B cell (primary cell): Measurements from ENCODE around the gene TET3. TPM values are rescaled to one million over a fixed set of nuclear protein-coding genes. Genes with fewer than 3 reads are reported as not detected.

Experiments
- ATAC-seq: fragments of 200-7000 bp; cut with Tn5 transposase; one replicate; pipeline ENCODE4 v1.10.0; 2021; ENCODE audit warnings: low read depth, mild to moderate bottlenecking, moderate number of reproducible peaks, moderate library complexity
- CTCF ChIA-PET: fragments of 350-600 bp; sonication (Branson Sonifier 250); formaldehyde crosslinking; loops from one replicate; lab custom pipeline; 2021; ENCODE audit warnings: antibody characterized with exemption, inconsistent platforms; lab: Charles Lee
- POLR2A ChIA-PET: fragments of 350-600 bp; sonication (Branson Sonifier 250); formaldehyde crosslinking; loops from one replicate; lab custom pipeline; 2021; ENCODE audit warnings: antibody characterized with exemption; lab: Charles Lee
- DNase-seq: peaks from one replicate; pipeline ENCODE4 v3.0.0; 2013
- H2AFZ ChIP-seq: 2 replicates; pipeline ENCODE4 v1.6.1; 2012; ENCODE audit warnings: mild to moderate bottlenecking, low read depth, low read length; ENCODE audit not compliant: insufficient read depth, poor library complexity, severe bottlenecking
- H3K27ac ChIP-seq, 2 donors: 1 replicate in 1 of 2; 2 replicates in 1 of 2; pipeline ENCODE4 v1.5.1; 2012 to 2013; ENCODE audit warnings: low read length in 2 of 2, mild to moderate bottlenecking in 2 of 2, moderate library complexity in 1 of 2
- H3K27me3 ChIP-seq, 4 experiments: fragments of 200-600 bp in 1 of 4; sonication (generic) in 1 of 4; replicated peaks in 1 of 4; 1 replicate in 2 of 4; 2 replicates in 2 of 4; pipeline versions ENCODE4 v1.6.1 to v1.7.0; 2013 to 2016; ENCODE audit warnings: low read length in 3 of 4, mild to moderate bottlenecking in 2 of 4, mixed read lengths in 1 of 4, moderate library complexity in 1 of 4; ENCODE audit not compliant: insufficient read depth in 4 of 4, control insufficient read depth in 3 of 4; ENCODE audit errors: control extremely low read depth in 1 of 4
- H3K36me3 ChIP-seq, 2 experiments: replicated peaks in 1 of 2; 1 replicate in 1 of 2; 2 replicates in 1 of 2; pipeline versions ENCODE4 v1.6.1 to v1.7.1; 2013; ENCODE audit warnings: low read length in 1 of 2; ENCODE audit not compliant: insufficient read depth in 2 of 2, control insufficient read depth in 1 of 2; ENCODE audit errors: control extremely low read depth in 1 of 2, extremely low read depth in 1 of 2
- H3K4me1 ChIP-seq, 2 donors: fragments of 200-600 bp in 1 of 2; sonication (generic) in 1 of 2; 1 replicate in 1 of 2; 2 replicates in 1 of 2; pipeline versions ENCODE4 v1.5.1 to v1.6.1; 2013 to 2017; ENCODE audit warnings: low read length in 2 of 2; ENCODE audit not compliant: control insufficient read depth in 2 of 2, insufficient read depth in 2 of 2
- H3K4me2 ChIP-seq: replicated peaks from 2 replicates; pipeline ENCODE3; 2012; ENCODE audit warnings: mild to moderate bottlenecking, low read depth, low read length; ENCODE audit not compliant: poor library complexity, severe bottlenecking
- H3K4me3 ChIP-seq, 5 experiments: fragments of 200-600 bp in 1 of 5; sonication (generic) in 1 of 5; 1 replicate in 3 of 5; 2 replicates in 2 of 5; pipeline versions ENCODE4 v1.5.1 to v1.7.0; 2011 to 2016; ENCODE audit warnings: low read length in 4 of 5, mild to moderate bottlenecking in 4 of 5, low read depth in 2 of 5, control low read depth in 1 of 5, moderate library complexity in 1 of 5; ENCODE audit not compliant: insufficient read depth in 1 of 5; ENCODE audit errors: control extremely low read depth in 1 of 5, extremely low read depth in 1 of 5
- H3K79me2 ChIP-seq: fragments of 200-600 bp; sonication (generic); one replicate; pipeline ENCODE4 v1.6.0; 2016; ENCODE audit warnings: low read length; ENCODE audit not compliant: control insufficient read depth, insufficient read depth
- H3K9ac ChIP-seq: fragments of 200-600 bp; sonication (generic); 2 replicates; pipeline ENCODE4 v1.6.1; 2017; ENCODE audit warnings: mild to moderate bottlenecking, low read length, moderate library complexity
- H3K9me3 ChIP-seq, 3 donors: one replicate each; pipeline versions ENCODE4 v1.6.1 to v1.7.1; 2013; ENCODE audit warnings: low read length in 2 of 3; ENCODE audit not compliant: control insufficient read depth in 2 of 3, insufficient read depth in 1 of 3; ENCODE audit errors: control extremely low read depth in 1 of 3
- H4K20me1 ChIP-seq: 2 replicates; pipeline ENCODE4 v1.6.0; 2012; ENCODE audit warnings: mild to moderate bottlenecking, low read length; ENCODE audit not compliant: insufficient read depth, control insufficient read depth, poor library complexity, severe bottlenecking
- H3K27ac Mint-ChIP-seq: one replicate; pipeline ENCODE4 v1.8.0; 2021; ENCODE audit warnings: mixed read lengths
- H3K27me3 Mint-ChIP-seq: one replicate; pipeline ENCODE4 v1.8.0; 2021; ENCODE audit warnings: mixed read lengths
- H3K4me1 Mint-ChIP-seq: one replicate; pipeline ENCODE4 v1.8.0; 2021; ENCODE audit warnings: mixed read lengths
- H3K4me3 Mint-ChIP-seq: one replicate; pipeline ENCODE4 v1.8.0; 2021; ENCODE audit warnings: mixed read lengths
- H3K9me3 Mint-ChIP-seq: one replicate; pipeline ENCODE4 v1.8.0; 2022; ENCODE audit warnings: mixed read lengths; ENCODE audit not compliant: insufficient read depth
- CTCF ChIP-seq: fragments of 200-600 bp; IDR thresholded peaks from one replicate; pipeline ENCODE4 v1.8.0; 2022; ENCODE audit warnings: antibody characterized with exemption, mild to moderate bottlenecking
- EZH2 ChIP-seq: IDR thresholded peaks from 2 replicates; pipeline ENCODE4 v1.6.1; 2012; ENCODE audit warnings: borderline replicate concordance, low read depth, mild to moderate bottlenecking, moderate library complexity, low read length; ENCODE audit not compliant: insufficient read depth, poor library complexity, severe bottlenecking
- WGBS: methylation state at CpG from one replicate; pipeline ENCODE4 v1.1.5; 2013; ENCODE audit warnings: missing lambda C conversion rate; ENCODE audit not compliant: insufficient coverage; 5-methylcytosine and 5-hydroxymethylcytosine counted together
- intact Hi-C: fragments of 100-400 bp; cut with micrococcal nuclease; formaldehyde crosslinking; loops from one replicate; pipeline ENCODE4 v1.10.0; 2022
- polyA plus RNA-seq: library from polyadenylated mRNA; depleted of rRNA; stranded (reverse); fragments of >200 nt; gene quantifications from 2 replicates; pipeline ENCODE4 v1.2.3, GENCODE V29; 2012
- total RNA-seq, 2 donors: library from RNA; stranded (reverse); fragments of 120-200 nt in 1 of 2; gene quantifications; 1 replicate in 1 of 2; 2 replicates in 1 of 2; pipeline versions ENCODE4 v1.2.3 to v1.2.4, GENCODE V29; 2013 to 2022

Gene TET3
- total and polyA plus RNA-seq, 2 donors (not counting 1 experiment from before 2014, with no cell fraction given): 4.7 to 43.9 TPM

GRCh38 chr2:74024216-74024615, 39.5 kb downstream of the TET3 start:
- Histone ChIP-seq H3K27ac (no peak overlapping the region), H3K79me2 (peaks cover 98% of the 10 kb centered on the region), H4K20me1 (peaks cover 59% of the 10 kb centered on the region), H3K36me3 (no peaks in the 10 kb centered on the region), H3K4me3 (no peak overlapping the region), H2AFZ (no peak overlapping the region), H3K4me1 (peaks cover 42 to 43% of the 10 kb centered on the region in 2 donors), H3K9me3 (peaks cover 0 to 4% (median 0%) of the 10 kb centered on the region in 3 donors), H3K9ac (no peak overlapping the region), H3K27me3 (no peaks in the 10 kb centered on the region), H3K4me2 (peak overlapping the region; percentile 6)
- DNase-seq (no peak), ATAC-seq (no peak)
- Mint-ChIP-seq H3K27me3 (no peaks in the 10 kb centered on the region), H3K4me1 (peaks cover 57% of the 10 kb centered on the region), H3K4me3 (no peak overlapping the region), H3K27ac (no peak overlapping the region), H3K9me3 (no peaks in the 10 kb centered on the region)
- TF ChIP-seq CTCF (no peak), EZH2 (no peak)
- intact Hi-C loops: no loop called here
- CTCF ChIA-PET: no interaction called here
- POLR2A ChIA-PET: no interaction called here
- 80% methylated on average over 1 of the region's 4 CpGs for WGBS

GRCh38 chr2:74025971-74026612, 41.4 kb downstream of the TET3 start:
- Histone ChIP-seq H3K9ac (peak overlapping the region; percentile 34), H3K4me2 (peak overlapping the region; percentile 61), H2AFZ (no peak overlapping the region), H3K4me3 (no peak overlapping the region), H3K9me3 (peaks cover 0 to 4% (median 0%) of the 10 kb centered on the region in 3 donors), H3K79me2 (peaks cover 98% of the 10 kb centered on the region), H3K36me3 (no peaks in the 10 kb centered on the region), H3K27ac (peak overlapping the region; percentile 43 to 68), H3K27me3 (no peaks in the 10 kb centered on the region), H4K20me1 (peaks cover 53% of the 10 kb centered on the region), H3K4me1 (peaks cover 30 to 45% of the 10 kb centered on the region in 2 donors)
- 83% methylated on average over 1 of the region's 6 CpGs for WGBS
- DNase-seq: peak; percentile 37
- ChIA-PET POLR2A (interaction anchor here (0.6 kb wide), 1 partner anchor 101 kb away, joined by 3 read pairs; no protein-coding TSS in a partner anchor), CTCF (interaction anchor here (0.6 to 1.0 kb wide), 2 partner anchors 13 to 25 kb away, joined by 3 to 7 read pairs; no protein-coding TSS in a partner anchor)
- TF ChIP-seq CTCF (no peak), EZH2 (no peak)
- Mint-ChIP-seq H3K4me3 (peak overlapping the region; percentile 73), H3K27ac (peak overlapping the region; percentile 61), H3K27me3 (no peaks in the 10 kb centered on the region), H3K4me1 (peaks cover 53% of the 10 kb centered on the region), H3K9me3 (no peaks in the 10 kb centered on the region)
- intact Hi-C loops: no loop called here
- peak; percentile 50 for ATAC-seq
